GM21786 (cell line): ENCODE measurements around the gene TSFM.
"Not testable (repeated sequence)": the region's sequence is repeated elsewhere in the genome, so short reads cannot be mapped to it uniquely, and the experiment has no call there.

Source experiments
- ATAC-seq: cut with Tn5 transposase; IDR thresholded peaks from one replicate; pipeline ENCODE4 v1.9.1; 2021; ENCODE audit not compliant: unreplicated experiment

TSFM gene

GRCh38 chr12:57762463-57762862, 20.1 kb upstream of the TSFM start:
- ATAC-seq: no peak

- no peak for ATAC-seq
These were observed 18.5 kb upstream of the TSFM start for GRCh38 chr12:57763881-57764661.

- ATAC-seq: peak; percentile 8
These were observed 18.0 kb upstream of the TSFM start for GRCh38 chr12:57764662-57765002.

GRCh38 chr12:57765003-57765697, 17.4 kb upstream of the TSFM start:
- peak; percentile 50 for ATAC-seq

DNA sequence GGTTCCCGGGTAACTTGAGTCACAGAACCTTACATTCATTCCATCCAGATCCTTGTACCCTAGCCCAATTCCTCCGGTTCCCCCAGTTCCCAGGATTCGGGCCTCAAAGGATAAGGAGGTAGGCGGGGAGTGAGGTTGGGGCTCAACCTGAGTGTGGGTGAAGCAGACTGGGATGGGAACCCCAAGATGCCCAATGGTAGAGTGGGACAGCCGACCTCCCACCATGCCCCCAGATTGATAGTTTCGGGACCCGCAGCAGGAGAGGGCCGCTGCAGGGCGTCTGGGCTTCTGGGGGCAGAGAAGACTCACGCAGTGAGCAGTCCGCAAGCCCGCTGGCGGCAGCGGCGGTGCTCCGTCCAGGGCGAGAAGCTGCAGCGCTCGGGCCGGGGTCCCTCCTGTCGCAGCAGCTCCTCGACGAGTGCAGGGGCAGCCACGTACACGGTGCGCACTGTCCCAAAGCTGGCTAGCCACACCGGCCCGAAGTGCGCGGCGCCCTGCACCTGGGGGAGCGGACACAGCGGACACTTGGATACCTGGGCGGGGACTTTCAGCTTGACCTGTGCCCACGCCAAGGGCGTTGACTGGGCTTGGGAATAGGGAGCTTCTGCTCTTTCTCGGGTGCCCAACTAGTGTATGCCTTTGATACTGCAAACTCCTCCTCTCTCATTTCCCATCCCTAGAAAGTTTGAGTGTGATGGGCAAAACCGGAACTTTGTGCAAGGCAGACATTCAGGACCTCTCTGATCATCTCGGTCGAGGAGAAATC, 16.7 kb upstream of the TSFM start:
- ATAC-seq: no peak

- no peak for ATAC-seq
These were observed 15.9 kb upstream of the TSFM start, which contains the start of gene CYP27B1 for GRCh38 chr12:57766464-57767304. TSS of gene CYP27B1 (minus strand) at chr12:57767078. CDS start at chr12:57767041, 37 bp downstream.

DNA sequence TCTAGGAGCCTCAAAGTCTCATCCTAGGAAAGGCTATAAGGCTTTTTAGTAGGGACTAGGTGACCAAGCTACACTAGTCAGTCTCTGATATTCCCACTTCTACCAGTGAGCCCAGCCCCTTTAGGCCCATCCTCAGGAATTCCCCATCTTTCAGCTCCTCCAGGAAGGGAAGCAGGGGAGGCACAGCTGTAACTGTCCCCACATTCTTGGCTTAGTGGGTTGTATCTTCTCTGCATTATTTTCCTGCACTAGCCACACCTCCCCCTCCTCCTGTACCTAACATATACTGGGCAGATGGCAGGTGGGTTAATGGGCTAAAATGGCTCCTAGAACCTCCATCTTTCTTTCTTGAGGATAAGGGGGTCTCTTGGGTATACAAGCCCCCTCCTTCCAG, 15.3 kb upstream of the TSFM start:
- ATAC-seq: no peak

GRCh38 chr12:57767876-57768275, 14.7 kb upstream of the TSFM start:
- ATAC-seq: no peak

DNA sequence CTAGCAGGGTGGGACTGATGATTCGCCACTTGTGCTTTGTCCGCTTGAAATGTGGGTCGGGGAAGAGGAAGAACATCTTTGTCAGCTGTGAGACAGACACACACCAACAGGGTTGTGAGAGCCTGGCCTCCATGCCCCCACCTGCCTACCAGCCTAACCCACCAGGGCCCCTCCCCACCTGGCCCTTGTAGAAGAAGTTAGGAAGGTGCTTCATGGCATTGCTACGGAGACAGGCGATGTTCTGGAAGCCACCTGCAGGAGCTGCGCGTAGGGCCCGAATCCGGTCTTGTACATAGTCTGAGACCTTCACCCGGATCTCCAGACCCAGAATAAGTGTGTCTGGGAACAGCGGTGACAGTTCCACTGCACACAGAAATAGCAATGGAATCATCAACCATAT, 13.0 kb upstream of the TSFM start:
- no peak for ATAC-seq

DNA sequence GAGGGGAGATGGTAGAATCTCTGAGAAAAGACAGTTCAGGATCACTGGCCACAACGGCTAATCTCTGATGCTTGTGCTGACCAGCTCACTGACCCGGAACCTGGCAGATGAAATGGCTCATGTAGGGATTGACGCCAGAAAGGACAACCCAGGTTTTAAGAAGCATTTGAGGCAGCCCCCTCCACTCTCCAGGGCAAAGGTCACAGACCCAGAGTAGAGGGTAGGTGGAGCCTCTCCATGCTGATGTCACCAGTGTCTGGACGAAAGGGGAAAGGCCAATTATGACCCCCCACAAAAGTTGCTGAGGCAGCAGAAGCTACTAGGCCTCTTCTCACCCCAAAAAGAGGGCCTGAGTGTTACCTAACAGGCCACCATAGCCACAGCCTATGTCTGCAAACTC, 11.9 kb upstream of the TSFM start:
- ATAC-seq: no peak

- ATAC-seq: peak; percentile 75
These were observed 11.2 kb upstream of the TSFM start for GRCh38 chr12:57771236-57771872.

DNA sequence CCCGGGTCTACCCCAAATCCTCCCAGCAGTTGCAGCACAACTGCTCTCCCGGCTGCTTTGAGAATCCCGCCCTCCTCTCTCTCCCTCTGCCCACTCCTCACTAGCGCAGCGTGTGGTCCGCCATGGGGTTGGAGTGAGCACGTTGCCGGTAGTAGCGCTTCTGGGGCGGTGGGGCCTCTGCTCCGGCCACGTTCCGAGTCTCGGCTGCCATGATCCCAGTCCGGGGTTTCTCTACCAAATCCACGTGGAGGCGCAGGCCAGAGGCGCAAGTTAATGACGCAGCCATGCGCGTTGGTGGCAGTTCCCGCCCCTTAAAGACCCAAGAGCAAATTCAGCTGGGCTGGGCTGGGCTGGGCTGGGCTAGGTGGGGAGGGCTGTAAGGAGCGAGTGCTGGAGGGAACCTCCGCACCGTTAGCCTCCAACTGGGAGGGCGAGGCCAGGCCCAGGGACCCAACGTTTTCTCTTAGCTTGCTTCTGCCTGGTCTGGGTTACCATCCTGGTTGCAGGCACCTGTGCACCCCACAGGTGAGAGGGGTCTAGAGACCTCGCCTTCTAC, 10.6 kb upstream of the TSFM start, which contains the start of gene METTL1:
METTL1 (minus strand) TSS at position 233 of the 556 bp plus-strand sequence; CDS start at position 211, 22 bp downstream.
- ATAC-seq: peak; percentile 81

DNA sequence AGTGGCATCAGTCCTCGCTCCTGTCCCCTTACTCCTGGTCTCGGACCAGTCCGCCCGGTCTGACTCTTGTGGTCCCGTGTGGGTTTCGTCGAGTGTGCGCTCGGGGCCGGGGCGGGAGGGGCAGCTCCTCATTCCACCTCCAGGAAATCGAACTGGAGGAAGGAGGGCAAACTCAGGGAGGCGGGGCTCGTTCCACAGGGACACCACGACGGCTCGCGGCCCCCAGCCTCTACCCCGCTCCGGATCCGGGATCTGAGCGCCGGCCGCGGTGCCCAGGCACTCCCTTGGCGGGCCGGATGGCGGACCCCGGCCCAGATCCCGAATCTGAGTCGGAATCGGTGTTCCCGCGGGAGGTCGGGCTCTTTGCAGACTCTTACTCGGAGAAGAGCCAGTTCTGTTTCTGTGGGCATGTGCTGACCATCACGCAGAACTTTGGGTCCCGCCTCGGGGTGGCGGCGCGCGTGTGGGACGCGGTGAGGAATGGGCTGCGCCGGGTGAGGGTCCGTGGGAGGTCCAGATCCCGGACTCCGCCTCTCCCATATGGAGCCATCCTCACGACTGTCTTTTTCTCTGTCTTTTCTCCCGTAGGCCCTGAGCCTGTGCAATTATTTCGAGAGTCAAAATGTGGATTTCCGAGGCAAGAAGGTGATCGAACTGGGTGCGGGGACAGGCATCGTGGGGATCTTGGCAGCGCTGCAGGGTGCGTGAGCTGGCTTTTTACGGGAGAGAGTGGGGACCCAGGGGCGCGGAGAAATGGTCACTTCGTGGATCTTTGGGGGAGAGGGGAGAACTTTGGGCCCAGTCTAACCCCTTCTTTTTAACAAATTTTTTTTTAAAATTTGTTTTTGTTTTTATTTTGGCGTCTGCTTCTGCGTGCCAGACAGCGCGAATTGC, 9.9 kb upstream of the TSFM start, which contains the start of gene EEF1AKMT3:
EEF1AKMT3 (plus strand) TSS at position 186 of the 894 bp plus-strand sequence; CDS start at position 297, 111 bp downstream.
- peak; percentile 22 for ATAC-seq

GRCh38 chr12:57774634-57775033, 8.0 kb upstream of the TSFM start:
- not testable (repeated sequence) for ATAC-seq

DNA sequence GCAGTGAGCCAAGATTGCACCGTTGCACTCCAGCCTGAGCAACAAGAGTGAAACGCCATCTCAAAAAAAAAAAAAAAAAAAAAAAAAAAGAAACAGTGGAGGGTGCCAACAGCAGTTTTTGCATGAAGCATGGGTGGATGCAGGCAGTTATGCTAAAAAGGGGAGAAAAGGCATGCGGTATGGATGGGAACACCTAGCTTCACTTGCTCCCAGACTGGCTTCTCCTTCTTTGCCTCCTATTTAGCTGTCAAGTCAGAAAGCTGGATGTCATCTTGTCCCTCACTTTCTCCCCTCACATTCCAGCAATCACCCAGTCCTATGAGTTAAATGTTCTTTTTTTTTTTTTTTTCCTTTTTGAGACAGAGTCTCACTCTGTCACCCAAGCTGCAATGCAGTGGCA, 7.5 kb upstream of the TSFM start:
- ATAC-seq: no peak

DNA sequence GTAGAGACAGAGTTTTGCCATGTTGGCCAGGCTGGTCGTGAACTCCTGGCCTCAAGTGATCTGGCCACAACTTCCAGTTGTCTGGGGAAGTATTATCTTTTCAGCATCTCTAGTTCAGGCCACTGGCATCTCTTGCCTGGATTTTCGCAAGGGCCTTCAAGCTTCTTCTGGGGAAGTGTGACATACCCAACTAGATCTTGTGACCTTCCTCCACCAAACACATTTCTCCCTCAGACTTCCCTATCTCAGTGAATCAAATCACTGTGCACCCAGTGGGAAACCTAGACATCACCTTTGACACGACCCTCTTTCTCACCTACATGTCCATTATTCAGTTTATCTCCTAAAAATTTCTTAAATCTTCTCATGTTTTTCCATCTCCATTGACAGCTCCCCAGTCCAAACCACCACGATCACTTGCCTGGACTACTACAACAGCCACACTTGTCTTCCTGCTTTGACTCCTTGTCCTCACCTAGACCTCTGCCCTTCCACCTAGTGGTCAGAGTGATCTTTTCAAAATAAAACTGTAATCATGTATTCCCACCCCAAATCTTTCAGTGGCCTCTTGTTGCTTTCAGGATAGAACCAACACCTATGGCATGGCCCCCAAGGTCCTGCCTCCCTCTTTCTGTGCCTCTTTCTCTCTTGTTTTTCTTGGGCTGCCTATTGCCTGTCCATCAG, 6.9 kb upstream of the TSFM start:
- no peak for ATAC-seq

DNA sequence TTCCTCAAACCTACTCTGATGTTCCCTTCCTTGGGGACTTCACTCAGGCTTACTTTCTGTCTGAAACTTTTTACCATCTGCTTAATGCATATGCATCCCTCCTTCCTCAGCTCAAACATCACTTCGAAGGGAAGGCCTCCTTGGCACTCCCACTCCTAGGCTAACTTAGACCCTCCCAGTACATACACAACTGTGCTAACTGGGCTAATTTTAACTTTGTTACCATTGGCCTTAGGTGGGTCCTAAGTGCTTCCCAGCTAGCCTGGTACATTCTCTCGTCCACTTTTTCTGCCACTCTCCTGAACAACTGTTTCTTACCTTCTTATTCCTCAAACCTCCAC, 6.4 kb upstream of the TSFM start:
- no peak for ATAC-seq

GRCh38 chr12:57777367-57777766, 5.2 kb upstream of the TSFM start:
- no peak for ATAC-seq
